ENCODE measurements around the gene TEX264.

Gene TEX264

GRCh38 chr3:51696954-51697353, 25.9 kb downstream of the TEX264 start:
- Histone ChIP-seq H3K4me2 (ENCODE audit: low read length) (no peak overlapping the region), H3K36me3 (ENCODE audit: insufficient read depth, low read length) (peaks cover 76% of the 10 kb centered on the region), H2AFZ (ENCODE audit: low read length) (no peak overlapping the region), H3F3A (ENCODE audit: insufficient read depth, low read length) (no peaks in the 10 kb centered on the region), H3K9me2 (ENCODE audit: low read depth, low read length) (no peaks in the 10 kb centered on the region), H3K9me3 (ENCODE audit: low read length) (no peaks in the 10 kb centered on the region), H3K27ac (ENCODE audit: low read depth, low read length, poor library complexity, severe bottlenecking) (no peak overlapping the region), H3K27me3 (ENCODE audit: insufficient read depth, low read length) (no peaks in the 10 kb centered on the region), H3K9ac (ENCODE audit: low read length) (no peak overlapping the region), H4K20me1 (ENCODE audit: insufficient read depth, low read length) (no peaks in the 10 kb centered on the region), H3K79me2 (ENCODE audit: insufficient read depth, low read length) (no peaks in the 10 kb centered on the region), H3K4me1 (ENCODE audit: insufficient read depth, low read length, severe bottlenecking) (no peaks in the 10 kb centered on the region), H3K4me3 (ENCODE audit: low read depth, low read length, poor library complexity, severe bottlenecking) (no peak overlapping the region)
- no peak for TF ChIP-seq CTCF (IDR thresholded peaks at IDR 0.05; ENCODE audit: low read length)
- TF ChIP-seq EZH2 (IDR thresholded peaks at IDR 0.05; ENCODE audit: borderline replicate concordance, low read length), result no peak

DNA sequence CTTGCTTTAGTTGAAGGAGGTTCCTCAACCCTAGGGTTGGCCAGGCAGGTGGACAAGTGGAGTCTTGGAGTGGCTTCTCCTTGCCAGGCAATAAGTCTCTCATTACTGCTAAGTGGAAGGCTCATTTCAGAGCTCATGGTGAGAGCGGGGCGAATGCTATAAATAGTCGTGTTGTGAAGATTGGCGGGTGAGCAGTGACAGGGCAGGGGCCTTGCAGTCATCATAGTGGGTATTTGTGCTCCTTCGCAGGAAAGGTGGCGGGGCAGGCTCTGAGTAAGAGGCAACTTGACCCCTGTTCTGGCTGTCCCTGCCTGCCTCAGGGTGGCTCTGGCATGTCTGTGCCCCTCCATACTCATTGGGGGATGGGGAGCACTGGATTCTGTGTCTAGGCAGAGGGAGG, 27.2 kb downstream of the TEX264 start:
- H3K79me2 ChIP-seq (ENCODE audit: insufficient read depth, low read length), result no peaks in the 10 kb centered on the region
- no peak overlapping the region for H3K4me3 ChIP-seq (ENCODE audit: low read depth, low read length, poor library complexity, severe bottlenecking)
- H3K4me1 ChIP-seq (ENCODE audit: insufficient read depth, low read length, severe bottlenecking), result no peaks in the 10 kb centered on the region
- H3K9ac ChIP-seq (ENCODE audit: low read length), result no peak overlapping the region
- no peaks in the 10 kb centered on the region for H3K9me3 ChIP-seq (ENCODE audit: low read length)
- no peaks in the 10 kb centered on the region for H3K9me2 ChIP-seq (ENCODE audit: low read depth, low read length)
- no peak overlapping the region for H3K4me2 ChIP-seq (ENCODE audit: low read length)
- peaks cover 71% of the 10 kb centered on the region for H3K36me3 ChIP-seq (ENCODE audit: insufficient read depth, low read length)
- no peak overlapping the region for H3K27ac ChIP-seq (ENCODE audit: low read depth, low read length, poor library complexity, severe bottlenecking)
- no peaks in the 10 kb centered on the region for H3F3A ChIP-seq (ENCODE audit: insufficient read depth, low read length)
- H4K20me1 ChIP-seq (ENCODE audit: insufficient read depth, low read length), result no peaks in the 10 kb centered on the region
- H3K27me3 ChIP-seq (ENCODE audit: insufficient read depth, low read length), result no peaks in the 10 kb centered on the region
- TF ChIP-seq CTCF (IDR thresholded peaks at IDR 0.05; ENCODE audit: low read length) (no peak), EZH2 (IDR thresholded peaks at IDR 0.05; ENCODE audit: borderline replicate concordance, low read length) (no peak)
- no peak overlapping the region for H2AFZ ChIP-seq (ENCODE audit: low read length)

DNA sequence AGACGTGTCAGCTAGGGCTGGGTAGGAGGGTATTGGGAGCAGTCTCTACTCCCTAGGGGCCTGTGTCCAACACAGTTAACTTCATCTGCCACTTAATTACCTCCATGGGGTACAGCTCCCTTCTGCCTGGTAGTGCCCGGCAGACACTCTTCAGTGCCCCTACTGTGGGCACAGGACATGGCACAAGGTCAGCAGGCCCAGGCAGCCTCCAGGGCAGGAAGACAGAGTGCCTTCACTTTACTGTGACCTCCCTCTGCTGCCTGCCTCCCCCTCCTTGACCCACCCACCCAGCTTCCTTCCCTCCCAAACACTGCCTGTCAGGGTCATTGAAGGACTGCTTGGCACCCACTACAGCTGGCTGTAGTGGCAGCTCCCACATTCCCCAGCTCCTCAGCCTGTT, 29.4 kb downstream of the TEX264 start:
- Histone ChIP-seq H3K4me1 (ENCODE audit: insufficient read depth, low read length, severe bottlenecking) (no peaks in the 10 kb centered on the region), H3K27ac (ENCODE audit: low read depth, low read length, poor library complexity, severe bottlenecking) (no peak overlapping the region)

More for the DNA sequence above, 29.4 kb downstream of the TEX264 start:
- H3K27me3 ChIP-seq (ENCODE audit: insufficient read depth, low read length), result no peaks in the 10 kb centered on the region
- H3K4me2 ChIP-seq (ENCODE audit: low read length), result no peak overlapping the region
- no peak overlapping the region for H3K4me3 ChIP-seq (ENCODE audit: low read depth, low read length, poor library complexity, severe bottlenecking)
- no peak overlapping the region for H2AFZ ChIP-seq (ENCODE audit: low read length)
- no peaks in the 10 kb centered on the region for H4K20me1 ChIP-seq (ENCODE audit: insufficient read depth, low read length)
- H3K9me2 ChIP-seq (ENCODE audit: low read depth, low read length), result no peaks in the 10 kb centered on the region
- no peaks in the 10 kb centered on the region for H3F3A ChIP-seq (ENCODE audit: insufficient read depth, low read length)
- H3K9me3 ChIP-seq (ENCODE audit: low read length), result no peaks in the 10 kb centered on the region
- H3K36me3 ChIP-seq (ENCODE audit: insufficient read depth, low read length), result peaks cover 75% of the 10 kb centered on the region
- no peak for TF ChIP-seq EZH2 (IDR thresholded peaks at IDR 0.05; ENCODE audit: borderline replicate concordance, low read length)
- TF ChIP-seq CTCF (IDR thresholded peaks at IDR 0.05; ENCODE audit: low read length), result no peak
- H3K79me2 ChIP-seq (ENCODE audit: insufficient read depth, low read length), result no peaks in the 10 kb centered on the region
- no peak overlapping the region for H3K9ac ChIP-seq (ENCODE audit: low read length)
